Hematopoietic multipotent progenitor cell treated with erythropoietin and hydrocortisone succinate and interleukin-3 and kit ligand, for 15 days (in vitro differentiated cells): ENCODE data around the gene PIBF1.
"Not testable (repeated sequence)": the region's sequence is repeated elsewhere in the genome, so short reads cannot be mapped to it uniquely, and the experiment has no call there.

Source experiments
- DNase-seq: peaks from one replicate; pipeline ENCODE4 v3.0.0-alpha.2; 2015; ENCODE audit warnings: low spot score

PIBF1 gene

GRCh38 chr13:72781451-72782439 is at the start of gene PIBF1, which contains the start of gene DIS3:
PIBF1 (plus strand) TSS chr13:72782133; CDS start chr13:72783470, 1,337 bp downstream.
DIS3 (minus strand) TSS chr13:72781900; CDS start chr13:72781832, 68 bp downstream.
- DNase-seq, result peak; percentile 93

DNA sequence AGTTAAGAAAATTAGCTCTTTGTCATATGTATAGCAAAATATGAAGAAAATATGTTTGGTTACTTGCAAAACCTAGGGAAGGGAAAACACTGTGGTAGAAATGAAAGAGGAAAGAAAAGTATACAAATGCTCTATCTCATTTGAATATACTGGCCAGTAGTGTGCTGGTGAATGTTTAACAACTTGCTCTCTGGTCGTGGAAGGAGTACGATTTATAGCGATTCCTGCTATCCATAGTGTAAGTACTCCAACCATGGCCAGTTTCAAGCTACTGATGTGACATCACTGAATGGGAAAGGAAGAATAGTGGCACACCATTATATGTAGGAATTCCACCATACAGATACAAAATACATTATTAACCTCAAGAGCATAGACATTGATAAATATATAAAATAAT is 44.9 kb upstream of the PIBF1 start:
- no peak for DNase-seq

DNA sequence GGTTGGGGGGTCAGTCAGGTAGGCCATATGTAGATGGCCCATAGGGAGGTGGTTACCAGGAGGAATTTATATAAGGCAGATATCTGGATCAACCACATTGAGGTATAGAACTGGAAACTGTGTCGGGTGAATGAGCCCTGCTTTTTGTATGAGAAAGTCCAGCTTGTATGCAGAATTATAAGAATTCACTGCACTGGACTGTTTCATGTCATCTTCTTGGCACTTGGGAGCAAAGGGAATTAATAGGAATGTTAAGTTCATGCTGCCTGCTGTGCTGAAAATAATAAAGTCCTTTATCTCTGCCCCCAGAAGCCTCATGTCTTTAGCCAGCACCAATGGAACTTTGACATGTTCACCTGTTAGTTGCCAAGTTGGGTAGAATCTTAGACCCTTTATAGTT is 41.9 kb upstream of the PIBF1 start:
- no peak for DNase-seq

- DNase-seq, result no peak
Observed at GRCh38 chr13:72745260-72745659, 36.7 kb upstream of the PIBF1 start.

- DNase-seq, result no peak
Observed at GRCh38 chr13:72751220-72751619, 30.7 kb upstream of the PIBF1 start.

- DNase-seq, result no peak
Observed at GRCh38 chr13:72754111-72754510, 27.8 kb upstream of the PIBF1 start.

DNA sequence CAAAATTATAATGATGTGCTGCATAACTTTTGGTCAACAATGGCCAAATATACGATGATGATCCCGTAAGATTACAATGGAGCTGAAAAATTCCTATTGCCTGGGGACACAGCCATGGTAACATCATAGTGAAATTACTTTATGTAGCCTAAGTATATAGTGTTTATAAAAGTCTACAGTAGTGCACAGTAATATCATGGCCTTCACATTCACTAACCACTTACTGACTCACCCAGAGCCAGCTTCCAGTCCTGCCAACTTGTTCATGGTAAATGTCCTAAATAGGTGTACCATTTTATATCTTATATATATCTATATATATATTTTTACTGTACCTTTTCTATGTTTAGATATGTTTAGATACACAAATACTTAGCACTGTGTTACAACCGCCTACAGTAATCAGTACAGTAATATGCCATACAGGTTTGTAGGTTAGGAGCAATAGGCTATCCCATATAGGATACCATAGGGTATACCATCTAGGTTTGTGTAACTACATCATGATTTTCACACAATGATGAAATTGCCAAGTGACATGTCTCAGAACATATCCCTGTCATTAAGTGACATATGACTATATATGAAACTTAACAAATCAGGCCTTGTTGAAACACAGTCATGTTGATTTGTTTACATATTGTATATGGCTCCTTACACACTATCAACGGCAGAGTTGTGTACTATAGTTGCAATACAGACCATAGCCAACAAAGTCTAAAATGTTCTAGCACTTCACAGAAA is 24.0 kb upstream of the PIBF1 start:
- DNase-seq, result no peak

DNA sequence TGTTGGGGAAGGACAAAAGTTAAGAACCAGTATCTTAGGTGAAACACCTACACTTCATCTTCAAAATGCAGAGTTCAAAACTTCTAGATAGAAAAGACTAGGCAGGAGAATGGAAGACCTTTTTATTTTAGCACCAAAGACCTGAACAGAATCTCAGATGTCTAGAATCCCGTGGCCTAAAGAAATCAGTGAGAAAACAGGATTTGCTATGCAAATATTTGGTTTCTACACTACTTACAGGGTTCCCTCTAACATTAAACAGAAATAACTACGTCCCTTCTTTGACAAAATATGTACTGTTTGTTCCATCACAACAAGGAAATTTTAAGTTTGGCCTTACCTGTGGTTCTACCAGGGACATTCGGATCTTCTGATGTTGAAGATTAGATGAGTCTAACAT is 21.7 kb upstream of the PIBF1 start:
- no peak for DNase-seq

DNA sequence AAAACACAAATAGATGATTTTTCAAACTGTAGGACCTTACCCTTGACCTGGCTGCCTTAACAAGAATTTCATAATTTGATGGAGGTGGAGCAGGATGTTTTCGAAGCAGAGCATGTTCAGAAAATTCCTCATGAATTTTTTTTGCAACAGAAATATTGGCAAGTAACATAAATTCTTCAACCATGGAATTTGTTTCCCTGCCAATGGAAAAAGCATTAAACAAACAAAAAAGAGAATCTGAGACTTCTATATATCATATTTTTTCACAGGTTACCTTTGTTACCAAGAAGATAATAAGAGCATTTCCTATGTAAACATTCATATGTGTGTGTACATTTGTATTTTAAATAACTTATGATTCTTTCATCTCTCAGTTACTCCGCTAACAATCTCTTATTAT is 18.5 kb upstream of the PIBF1 start:
- no peak for DNase-seq

DNA sequence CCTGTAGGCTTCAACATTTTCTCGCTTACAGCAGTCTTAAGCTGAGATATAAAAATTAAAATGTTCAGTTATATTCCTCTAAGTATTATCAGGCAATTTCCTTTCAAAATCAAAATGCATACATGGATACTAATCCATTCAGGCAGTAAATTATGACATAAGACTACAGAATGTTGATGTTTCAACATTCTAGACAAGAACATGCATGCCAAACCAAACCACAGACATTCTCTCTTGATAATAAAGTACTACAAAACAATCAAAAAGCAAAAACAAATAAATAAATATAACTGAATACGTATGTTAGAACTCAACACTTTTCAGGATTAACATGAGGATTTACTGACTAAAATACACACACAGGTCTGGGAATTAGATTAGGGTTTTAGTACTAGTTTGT is 7.9 kb upstream of the PIBF1 start:
- DNase-seq, result no peak

- peak; percentile 5 for DNase-seq
Observed at GRCh38 chr13:72782717-72783116, 784 bp downstream of the PIBF1 start.

GRCh38 chr13:72784679-72785078 is 2.7 kb downstream of the PIBF1 start:
- DNase-seq, result not testable (repeated sequence)

- DNase-seq, result no peak
Observed at GRCh38 chr13:72788831-72789230, 6.9 kb downstream of the PIBF1 start.

- no peak for DNase-seq
Observed at GRCh38 chr13:72792640-72793039, 10.7 kb downstream of the PIBF1 start.

DNA sequence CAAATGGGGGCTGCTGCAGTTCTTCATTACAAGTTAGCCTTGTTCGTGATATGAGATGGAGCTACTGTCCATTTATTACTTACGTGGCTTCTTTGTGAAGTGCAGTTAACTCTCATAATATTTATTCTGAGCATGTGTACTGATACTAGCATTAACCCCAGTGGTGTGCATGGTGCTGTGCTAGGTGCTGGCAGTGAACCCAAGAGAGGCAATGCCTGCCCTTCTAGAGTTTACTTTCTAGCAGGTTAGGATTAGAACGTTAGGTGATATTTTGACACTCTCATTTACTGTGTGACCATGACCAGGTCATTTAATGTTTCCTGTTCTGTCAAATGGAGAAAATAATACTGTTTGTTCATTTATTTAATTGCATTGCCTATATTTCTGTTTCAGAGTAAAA is 16.9 kb downstream of the PIBF1 start:
- no peak for DNase-seq

GRCh38 chr13:72804301-72804700 is 22.4 kb downstream of the PIBF1 start:
- no peak for DNase-seq

DNA sequence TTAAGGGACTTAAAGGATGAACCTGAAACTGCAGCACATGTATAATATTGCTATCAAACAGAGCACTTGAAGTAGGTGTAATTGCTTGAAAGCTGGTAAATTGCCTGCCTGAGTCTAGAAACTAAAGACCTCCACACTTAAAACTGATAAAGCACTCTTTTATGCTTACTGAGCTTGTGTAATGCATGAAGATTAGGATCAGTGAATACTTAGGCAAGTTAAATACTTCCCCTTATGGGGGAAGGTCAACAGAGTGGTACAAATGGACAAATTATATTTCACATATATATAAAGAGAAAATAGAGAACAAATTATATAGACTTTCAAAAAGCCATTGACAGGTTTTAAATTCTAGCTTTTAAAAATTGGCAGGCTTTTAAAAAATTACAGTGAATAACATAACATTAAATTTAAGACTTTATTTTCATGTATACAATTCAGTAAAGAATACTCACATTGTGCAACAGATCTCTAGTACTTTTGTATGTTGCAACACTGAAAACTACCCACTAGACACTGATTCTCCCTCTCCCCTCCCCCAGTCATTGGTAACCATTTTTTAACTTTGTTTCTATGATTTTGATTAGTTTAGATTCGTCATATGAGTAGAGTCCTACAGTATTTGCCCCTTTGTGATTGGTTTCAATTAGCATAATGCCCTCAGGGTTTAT is 23.9 kb downstream of the PIBF1 start:
- DNase-seq, result no peak

DNA sequence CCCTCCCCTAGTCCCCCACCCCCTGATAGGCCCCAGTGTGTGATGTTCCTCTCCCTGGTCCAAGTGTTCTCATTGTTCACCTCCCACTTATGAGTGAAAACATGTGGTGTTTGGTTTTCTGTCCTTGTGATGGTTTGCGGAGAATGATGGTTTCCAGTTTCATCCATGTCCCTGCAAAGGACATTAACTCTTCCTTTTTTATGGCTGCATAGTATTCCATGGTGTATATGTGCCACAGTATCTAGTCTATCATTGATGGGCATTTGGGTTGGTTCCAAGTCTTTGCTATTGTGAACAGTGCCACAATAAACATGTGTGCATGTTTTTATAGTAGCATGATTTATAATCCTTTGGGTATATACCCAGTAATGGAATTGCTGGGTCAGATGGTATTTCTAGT is 24.6 kb downstream of the PIBF1 start:
- DNase-seq, result not testable (repeated sequence)

DNA sequence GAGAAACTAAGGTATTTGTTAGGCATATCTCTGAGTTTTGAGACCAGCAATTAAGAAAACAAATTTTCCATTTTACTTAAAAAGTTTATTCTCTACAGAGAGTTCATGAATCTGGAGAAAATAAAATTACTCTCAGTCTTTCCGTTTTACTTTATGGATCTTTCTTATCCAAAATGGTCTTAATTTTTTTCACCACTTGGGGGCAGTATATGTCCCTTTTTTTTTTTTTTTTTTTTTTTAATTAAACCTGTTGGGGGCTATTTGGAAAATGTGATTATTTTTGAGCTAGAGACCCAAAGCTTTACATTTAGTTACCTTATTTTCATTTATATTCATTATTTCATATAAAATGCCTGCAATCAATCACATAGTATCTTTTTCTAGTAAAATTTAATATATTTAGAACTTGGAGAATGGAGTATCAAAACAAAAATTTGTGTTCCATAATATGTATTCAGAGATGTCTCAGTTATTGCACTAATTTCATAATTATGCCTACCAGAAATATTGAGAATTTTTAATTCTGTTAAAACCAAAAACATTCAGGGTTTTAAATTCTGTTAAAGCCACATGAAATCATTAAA is 27.1 kb downstream of the PIBF1 start:
- peak; percentile 69 for DNase-seq

GRCh38 chr13:72820156-72820897 is 38.4 kb downstream of the PIBF1 start:
- DNase-seq, result no peak

DNA sequence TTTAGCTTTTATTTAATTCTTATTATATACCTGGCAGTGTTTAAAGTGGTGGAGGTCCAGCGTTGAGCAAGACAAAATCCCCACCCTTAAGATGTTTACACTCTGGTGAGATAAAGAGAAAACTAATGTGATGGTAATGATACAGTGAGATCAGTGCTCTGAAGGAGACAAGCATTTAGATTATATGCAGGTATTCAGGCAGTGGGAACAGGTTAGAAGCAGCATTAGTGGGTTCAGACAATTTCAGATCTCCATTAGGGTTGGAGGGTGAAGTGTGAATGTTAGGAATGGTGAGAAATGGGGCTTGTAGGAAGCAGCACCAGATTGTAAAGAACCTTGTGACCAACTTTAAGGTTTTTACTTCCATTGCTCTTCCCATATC is 39.0 kb downstream of the PIBF1 start:
- no peak for DNase-seq
